Measurements from ENCODE around the gene TUBB. TPM values are rescaled to one million over a fixed set of nuclear protein-coding genes. Genes with fewer than 3 reads are reported as not detected.
A peak's percentile ranks its signal among the peaks of the same experiment; 100 is the strongest.

TUBB gene
- total RNA-seq, 4 donors from 2014 or later = 151 to 351 (median 255) TPM

DNA sequence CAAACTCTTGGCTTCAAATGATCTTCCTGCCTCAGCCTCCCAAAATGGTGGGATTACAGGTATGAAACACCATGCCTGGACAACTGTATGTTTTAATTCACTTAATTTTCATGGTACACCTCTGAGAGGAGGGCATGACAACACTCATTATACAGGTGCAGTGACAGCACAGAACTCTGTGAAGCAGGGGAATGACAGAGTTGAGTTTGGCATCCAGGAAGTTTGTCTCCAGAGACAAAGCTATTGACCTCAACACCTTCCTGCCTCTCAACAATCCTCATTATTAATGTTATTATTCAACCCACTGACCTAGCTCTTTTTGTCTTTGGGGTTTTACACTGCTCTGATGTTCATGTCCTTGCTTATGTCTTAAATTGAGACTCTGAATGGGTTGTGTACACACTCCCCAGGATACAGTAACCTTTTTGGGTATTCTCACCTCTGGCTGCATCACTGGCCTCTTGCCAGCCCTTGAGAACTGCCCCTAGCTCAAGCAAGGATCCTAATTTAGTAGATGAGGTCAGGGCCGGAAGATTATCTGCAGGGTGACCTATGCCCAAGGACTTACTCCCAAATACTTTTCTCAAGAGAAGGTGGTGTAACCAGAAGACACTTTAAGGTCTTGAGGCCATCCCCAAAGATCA, 37.2 kb downstream of the TUBB start:
- TF ChIP-seq, protein P1, sequence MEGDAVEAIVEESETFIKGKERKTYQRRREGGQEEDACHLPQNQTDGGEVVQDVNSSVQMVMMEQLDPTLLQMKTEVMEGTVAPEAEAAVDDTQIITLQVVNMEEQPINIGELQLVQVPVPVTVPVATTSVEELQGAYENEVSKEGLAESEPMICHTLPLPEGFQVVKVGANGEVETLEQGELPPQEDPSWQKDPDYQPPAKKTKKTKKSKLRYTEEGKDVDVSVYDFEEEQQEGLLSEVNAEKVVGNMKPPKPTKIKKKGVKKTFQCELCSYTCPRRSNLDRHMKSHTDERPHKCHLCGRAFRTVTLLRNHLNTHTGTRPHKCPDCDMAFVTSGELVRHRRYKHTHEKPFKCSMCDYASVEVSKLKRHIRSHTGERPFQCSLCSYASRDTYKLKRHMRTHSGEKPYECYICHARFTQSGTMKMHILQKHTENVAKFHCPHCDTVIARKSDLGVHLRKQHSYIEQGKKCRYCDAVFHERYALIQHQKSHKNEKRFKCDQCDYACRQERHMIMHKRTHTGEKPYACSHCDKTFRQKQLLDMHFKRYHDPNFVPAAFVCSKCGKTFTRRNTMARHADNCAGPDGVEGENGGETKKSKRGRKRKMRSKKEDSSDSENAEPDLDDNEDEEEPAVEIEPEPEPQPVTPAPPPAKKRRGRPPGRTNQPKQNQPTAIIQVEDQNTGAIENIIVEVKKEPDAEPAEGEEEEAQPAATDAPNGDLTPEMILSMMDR (IDR thresholded peaks at IDR 0.05) = no peak
- no peak for TF ChIP-seq POLR2A (IDR thresholded peaks at IDR 0.05)
- H3K4me3 ChIP-seq = no peak overlapping the region
- H3K27me3 ChIP-seq = no peaks in the 10 kb centered on the region
- H3K4me1 ChIP-seq = peaks cover 8 to 82% (median 15%) of the 10 kb centered on the region in 3 donors
- no peaks in the 10 kb centered on the region for H3K36me3 ChIP-seq
- no peaks in the 10 kb centered on the region for H3K9me3 ChIP-seq
- peak overlapping the region in 1 of 4 donors; percentile 33 for H3K27ac ChIP-seq
- intact Hi-C loops (cut with DNase I) = no loop called here
- 78% methylated on average over 1 of the region's 1 CpG; no CpG with 5 or more reads in 1 of the 2 donors for WGBS, 2 donors
- DNase-seq = no peak

DNA sequence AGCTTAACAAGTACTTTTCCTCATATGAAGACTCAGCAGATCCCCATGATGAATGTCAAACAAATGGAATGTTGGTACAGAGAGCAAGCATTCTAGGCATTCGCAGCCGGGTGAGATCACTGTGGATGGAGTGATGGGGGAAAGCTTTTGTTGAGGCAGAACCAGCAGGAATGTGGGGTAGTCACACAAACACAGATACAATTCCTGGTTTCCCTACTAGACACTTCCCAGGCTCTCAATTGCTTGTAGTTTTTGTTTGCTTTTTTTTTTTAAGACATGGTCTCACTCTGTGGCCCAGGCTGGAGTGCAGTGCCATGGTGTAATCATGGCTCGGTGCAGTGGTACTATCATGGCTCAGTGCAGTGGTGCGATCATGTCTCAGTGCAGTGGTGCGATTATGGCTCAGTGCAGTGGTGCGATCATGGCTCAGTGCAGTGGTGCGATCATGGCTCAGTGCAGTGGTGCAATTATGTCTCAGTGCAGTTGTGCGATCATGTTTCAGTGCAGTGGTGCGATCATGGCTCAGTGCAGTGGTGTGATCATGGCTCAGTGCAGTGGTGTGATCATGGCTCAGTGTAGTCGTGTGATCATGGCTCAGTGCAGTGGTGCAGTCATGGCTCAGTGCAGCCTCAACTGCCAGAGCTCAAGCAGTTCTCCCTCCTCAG, 39.6 kb downstream of the TUBB start:
- Histone ChIP-seq H3K27ac (peak overlapping the region in 3 of 4 donors; percentile 45 to 86 (median 84)), H3K4me1 (peaks cover 0 to 83% (median 18%) of the 10 kb centered on the region in 3 donors), H3K27me3 (no peaks in the 10 kb centered on the region), H3K36me3 (no peaks in the 10 kb centered on the region), H3K9me3 (no peaks in the 10 kb centered on the region), H3K4me3 (no peak overlapping the region)
- 74 to 88% methylated on average over 5 to 10 of the region's 10 CpGs for WGBS, 2 donors
- TF ChIP-seq, protein P1 (IDR thresholded peaks at IDR 0.05) = no peak
- no peak for TF ChIP-seq POLR2A (IDR thresholded peaks at IDR 0.05)
- intact Hi-C loops (cut with DNase I) = no loop called here
- no peak for DNase-seq

DNA sequence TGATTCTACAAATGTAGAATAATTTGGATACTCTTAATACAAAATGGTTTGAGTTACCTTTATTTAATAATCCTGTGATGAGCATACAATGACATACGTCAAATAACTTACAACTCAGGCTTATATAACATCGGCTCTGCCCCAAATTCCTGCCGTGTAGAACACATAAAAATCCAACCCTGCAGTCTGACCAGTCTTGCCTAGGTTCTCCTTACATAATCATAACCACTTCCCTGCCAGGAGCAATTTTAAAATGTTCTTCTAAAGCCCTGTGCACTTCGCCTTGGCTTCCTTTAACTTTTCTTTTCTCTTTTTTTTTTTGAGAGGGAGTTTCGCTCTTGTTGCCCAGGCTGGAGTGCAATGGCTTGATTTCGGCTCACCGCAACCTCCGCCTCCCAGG, 40.4 kb downstream of the TUBB start:
- Histone ChIP-seq H3K9me3 (no peaks in the 10 kb centered on the region), H3K27ac (peak overlapping the region; percentile 45 to 86 (median 74)), H3K36me3 (no peaks in the 10 kb centered on the region), H3K4me3 (no peak overlapping the region), H3K4me1 (peaks cover 0 to 79% (median 18%) of the 10 kb centered on the region in 3 donors), H3K27me3 (no peaks in the 10 kb centered on the region)
- no peak for TF ChIP-seq POLR2A (IDR thresholded peaks at IDR 0.05)
- TF ChIP-seq, protein P1 (IDR thresholded peaks at IDR 0.05) = no peak
- WGBS, 2 donors = 28 to 51% methylated on average over 8 of the region's 8 CpGs
- intact Hi-C loops (cut with DNase I) = no loop called here
- no peak for DNase-seq

DNA sequence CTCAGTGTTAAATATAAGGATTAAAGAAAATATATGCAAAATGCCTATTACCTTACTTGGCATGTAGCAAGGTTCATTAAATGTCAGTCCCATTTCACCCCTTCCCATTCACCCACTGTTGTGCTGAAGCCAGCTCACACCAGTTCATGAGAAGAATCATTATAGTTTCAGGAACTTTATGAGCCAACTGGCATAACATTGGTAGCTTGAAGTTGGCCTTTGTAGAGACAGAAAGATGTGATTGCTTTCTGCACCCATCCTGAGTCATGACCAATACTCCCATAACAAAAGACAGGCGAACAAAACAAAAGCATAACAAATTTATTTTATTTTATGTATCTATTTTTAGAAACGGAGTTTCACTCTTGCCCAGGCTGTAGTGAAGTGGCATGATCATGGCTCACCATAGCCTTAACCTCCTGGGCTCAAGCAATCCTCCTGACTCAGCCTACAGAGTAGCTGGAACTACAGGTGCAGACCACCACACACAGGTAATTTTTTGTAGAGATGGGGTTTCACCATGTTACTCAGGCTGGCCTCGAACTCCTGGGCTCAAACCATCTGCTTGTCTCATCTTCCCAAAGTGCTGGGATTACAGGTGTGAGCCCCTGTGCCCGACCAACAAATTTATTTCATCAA, 41.8 kb downstream of the TUBB start:
- H3K27me3 ChIP-seq = no peaks in the 10 kb centered on the region
- WGBS, 2 donors = 61 to 72% methylated on average over 4 of the region's 4 CpGs
- intact Hi-C loops (cut with DNase I) = no loop called here
- no peak for DNase-seq
- no peak for TF ChIP-seq POLR2A (IDR thresholded peaks at IDR 0.05)
- TF ChIP-seq, protein P1 (IDR thresholded peaks at IDR 0.05) = no peak
- no peaks in the 10 kb centered on the region for H3K9me3 ChIP-seq
- peaks cover 0 to 70% (median 18%) of the 10 kb centered on the region in 3 donors for H3K4me1 ChIP-seq
- no peak overlapping the region for H3K4me3 ChIP-seq
- H3K36me3 ChIP-seq = no peaks in the 10 kb centered on the region
- peak overlapping the region in 3 of 4 donors; percentile 45 to 86 (median 84) for H3K27ac ChIP-seq

DNA sequence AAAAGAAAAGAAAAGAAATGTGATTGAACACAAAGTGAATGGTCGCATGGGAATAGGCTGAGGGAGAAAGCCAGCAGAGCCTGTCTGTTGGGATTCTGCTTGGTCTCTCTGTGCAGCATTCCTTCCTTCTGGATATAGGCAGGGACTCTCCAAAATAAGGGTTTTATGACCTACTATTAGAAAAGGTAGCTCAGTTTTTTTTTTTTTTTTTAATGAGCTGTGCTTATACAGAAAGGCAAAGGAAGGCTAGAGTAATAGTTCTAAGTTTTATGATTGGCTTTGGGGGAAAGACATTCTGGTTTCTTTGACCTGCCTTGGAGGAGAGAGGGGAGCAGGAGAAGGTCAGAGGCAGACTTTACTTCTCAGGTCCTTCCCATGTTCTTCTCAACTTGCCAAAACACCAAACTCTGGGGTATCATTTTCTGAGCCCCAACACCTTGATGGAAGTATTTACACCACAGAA, 43.0 kb downstream of the TUBB start:
- 87 to 88% methylated on average over 1 of the region's 1 CpG for WGBS, 2 donors
- intact Hi-C loops (cut with DNase I) = no loop called here
- H3K9me3 ChIP-seq = no peaks in the 10 kb centered on the region
- no peak overlapping the region for H3K4me3 ChIP-seq
- no peaks in the 10 kb centered on the region for H3K36me3 ChIP-seq
- H3K4me1 ChIP-seq = peaks cover 0 to 59% (median 18%) of the 10 kb centered on the region in 3 donors
- no peak for DNase-seq
- TF ChIP-seq POLR2A (IDR thresholded peaks at IDR 0.05) = no peak
- TF ChIP-seq, protein P1 (IDR thresholded peaks at IDR 0.05) = no peak
- H3K27ac ChIP-seq = peak overlapping the region in 2 of 4 donors; percentile 55 to 65
- no peaks in the 10 kb centered on the region for H3K27me3 ChIP-seq

All from esophagus squamous epithelium (tissue), 5 donors.